K562 (cell line): ENCODE results near the gene DCDC2. TPM values are rescaled to one million over a fixed set of nuclear protein-coding genes. Genes with fewer than 3 reads are reported as not detected.

Source experiments
- ATAC-seq: fragments of 200-7000 bp; cut with Tn5 transposase; 3 replicates; pipeline ENCODE4 v1.9.1; 2020; ENCODE audit warnings: moderate library complexity
- BruUV-seq: library from RNA; stranded (reverse); fragments of 400-500 nt; replicated peaks from 2 replicates; lab custom pipeline; 2021; lab: Mats Ljungman, UMichigan
- CTCF ChIA-PET: fragments of 300-600 bp; formaldehyde crosslinking; extraction: SDS; loops from one replicate; lab custom pipeline; 2021; ENCODE audit warnings: low intra/inter-chr PET ratio; lab: Yijun Ruan, JAX
- POLR2A ChIA-PET: fragments of 300-600, 350-650 bp; sonication (Branson Sonifier 250); formaldehyde crosslinking; extraction: SDS; loops from one replicate; lab custom pipeline; 2021; ENCODE audit warnings: antibody characterized with exemption, inconsistent platforms; lab: Yijun Ruan, JAX
- DNase-seq, 4 experiments: peaks; one replicate each; pipeline versions ENCODE4 v3.0.0 to v3.0.0-alpha.2; 2011 to 2018; ENCODE audit warnings: low spot score in 3 of 4, mixed read lengths in 3 of 4; ENCODE audit errors: extremely low read depth in 1 of 4
- FAIRE-seq: peaks from 2 replicates; lab custom pipeline; 2011; peaks lifted over from hg19 to GRCh38; lab: Jason Lieb, UNC
- H2AFZ ChIP-seq: 2 replicates; pipeline ENCODE4 v1.6.0; 2011; ENCODE audit warnings: low read depth, low read length, control low read depth, inconsistent platforms
- H3K27ac ChIP-seq: fragments of 200-600 bp; 3 replicates; pipeline ENCODE4 v1.8.0; 2011; ENCODE audit warnings: low read depth, mild to moderate bottlenecking, control low read depth, inconsistent platforms, low read length, moderate library complexity, mixed read lengths; ENCODE audit errors: extremely low read depth
- H3K27me3 ChIP-seq, 2 experiments: fragments of 300-600 bp in 1 of 2; 2 replicates in 1 of 2; 3 replicates in 1 of 2; pipeline versions ENCODE4 v1.6.0 to v1.8.0; 2011; ENCODE audit warnings: inconsistent platforms in 2 of 2, low read length in 2 of 2, mild to moderate bottlenecking in 1 of 2, mixed read lengths in 1 of 2, moderate library complexity in 1 of 2; ENCODE audit not compliant: control insufficient read depth in 2 of 2, insufficient read depth in 2 of 2
- H3K36me3 ChIP-seq: fragments of 300-600 bp; 3 replicates; pipeline ENCODE4 v1.8.0; 2011; ENCODE audit warnings: mild to moderate bottlenecking, low read length, inconsistent platforms; ENCODE audit not compliant: control insufficient read depth, insufficient read depth
- H3K4me1 ChIP-seq, 2 experiments: fragments of 200-600 bp in 1 of 2; replicated peaks in 1 of 2; 2 replicates in 1 of 2; 3 replicates in 1 of 2; pipeline versions ENCODE4 v1.5.1 to v1.8.0; 2011; ENCODE audit warnings: inconsistent platforms in 2 of 2, low read length in 2 of 2, mild to moderate bottlenecking in 1 of 2, mixed read lengths in 1 of 2, moderate library complexity in 1 of 2; ENCODE audit not compliant: control insufficient read depth in 2 of 2, insufficient read depth in 2 of 2
- H3K4me2 ChIP-seq: 2 replicates; pipeline ENCODE4 v1.6.1; 2011; ENCODE audit warnings: low read length, control low read depth, inconsistent platforms, mixed read lengths; ENCODE audit not compliant: insufficient read depth
- H3K4me3 ChIP-seq: fragments of 200-600 bp; sonication (generic), shearing (Covaris generic); 2 replicates; pipeline ENCODE4 v1.5.1; 2016; ENCODE audit warnings: control low read depth, inconsistent platforms
- H3K79me2 ChIP-seq: fragments of 200-600 bp; 3 replicates; pipeline ENCODE4 v1.8.0; 2011; ENCODE audit warnings: low read length, inconsistent platforms; ENCODE audit not compliant: control insufficient read depth, insufficient read depth
- H3K9ac ChIP-seq, 2 experiments: 2 replicates each; pipeline versions ENCODE4 v1.6.0 to v1.6.1; 2011; ENCODE audit warnings: low read depth in 2 of 2, low read length in 2 of 2, control low read depth in 1 of 2, inconsistent platforms in 1 of 2, mild to moderate bottlenecking in 1 of 2, mixed read lengths in 1 of 2; ENCODE audit not compliant: insufficient read depth in 1 of 2
- H3K9me1 ChIP-seq: one replicate; pipeline ENCODE4 v1.6.0; 2011; ENCODE audit warnings: inconsistent platforms, mild to moderate bottlenecking, low read length, moderate library complexity; ENCODE audit not compliant: control insufficient read depth, insufficient read depth
- H3K9me3 ChIP-seq: replicated peaks from 2 replicates; pipeline ENCODE4 v1.5.1; 2011; ENCODE audit warnings: low read depth, low read length, inconsistent platforms; ENCODE audit not compliant: control insufficient read depth, insufficient read depth
- H4K20me1 ChIP-seq: replicated peaks from 2 replicates; pipeline ENCODE4 v1.6.1; 2011; ENCODE audit warnings: low read length, inconsistent platforms, mixed read lengths; ENCODE audit not compliant: control insufficient read depth, insufficient read depth
- KHSRP ChIP-seq: fragments of 450-650 bp; IDR thresholded peaks from 2 replicates; pipeline ENCODE4 v1.6.1; 2017
- PTBP1 ChIP-seq: fragments of 200-400 bp; formaldehyde crosslinking; IDR thresholded peaks from 2 replicates; pipeline ENCODE4 v1.6.1; 2017; ENCODE audit warnings: low read depth, low read length
- TARDBP ChIP-seq: fragments of 450-650 bp; IDR thresholded peaks from 2 replicates; pipeline ENCODE4 v1.6.1; 2016
- TFAM ChIP-seq: fragments of 250-450 bp; sonication (Bioruptor Pico); conservative IDR thresholded peaks from 2 replicates; pipeline ENCODE4 v1.5.0; 2021; ENCODE audit warnings: mild to moderate bottlenecking, moderate library complexity
- THRB ChIP-seq: fragments of 450-650 bp; formaldehyde crosslinking; conservative IDR thresholded peaks from 2 replicates; pipeline ENCODE4 v1.4.0; 2022; ENCODE audit warnings: mild to moderate bottlenecking, missing genetic modification characterization
- ZNF407 ChIP-seq: fragments of 450-650 bp; IDR thresholded peaks from 2 replicates; pipeline ENCODE4 v1.6.1; 2016; ENCODE audit warnings: low read depth
- WGBS: fragments of 100-300 bp; shearing (Covaris generic); methylation state at CpG from one replicate; pipeline ENCODE4 v1.1.6; 2016; ENCODE audit warnings: low coverage, mixed read lengths; ENCODE audit not compliant: insufficient coverage; ENCODE audit errors: missing lambda C conversion rate; 5-methylcytosine and 5-hydroxymethylcytosine counted together
- in situ Hi-C: fragments of 300-500 bp; cut with MboI; formaldehyde crosslinking; loops from 4 replicates; pipeline ENCODE4 v1.15.0; 2018; ENCODE audit warnings: inconsistent platforms, mixed read lengths
- intact Hi-C: fragments of 100-400 bp; cut with micrococcal nuclease; formaldehyde crosslinking; loops from 2 replicates; pipeline ENCODE4 v1.14.2; 2022
- polyA plus RNA-seq, 8 experiments: library from polyadenylated mRNA; depleted of rRNA in 4 of 8; stranded (reverse) in 5 of 8; unstranded in 3 of 8; fragments of >200 nt; fragmentation: Nextera tagmentation in 2 of 8; fragmentation: Illumina TruSeq in 1 of 8; extraction: Ambion mirVana in 2 of 8; extraction: Trizol in 1 of 8; gene quantifications; 2 replicates each; pipeline versions ENCODE4 v1.2.1 to v1.2.3, GENCODE V29; 2011 to 2014; ENCODE audit warnings: inconsistent platforms in 1 of 8, missing spikeins in 1 of 8
- total RNA-seq, 7 experiments: library from RNA; depleted of rRNA in 6 of 7; stranded (reverse); fragments of >200 nt in 6 of 7; fragmentation: Illumina TruSeq in 2 of 7; extraction: Trizol in 2 of 7; gene quantifications; 2 replicates each; pipeline versions ENCODE4 v1.2.1 to v1.2.3, GENCODE V29; 2011 to 2021; ENCODE audit warnings: low replicate concordance in 1 of 7

DCDC2 gene
- total and polyA plus RNA-seq, 9 of the 15 experiments (the other 6 are each of a cell fraction or from before 2014, with no cell fraction given), result 0.04 TPM; not detected in 8

- no peaks in the 10 kb centered on the region for H3K36me3 ChIP-seq
- BruUV-seq, result no TSS peak
- 0 out of 2 replicates have a peak, but pooled peaks cover 2% of the 10 kb centered on the region for H3K9me3 ChIP-seq
- ChIA-PET CTCF (no interaction called here), POLR2A (no interaction called here)
- H3K27ac ChIP-seq, result no peak overlapping the region
- WGBS, result 0% methylated on average over 1 of the region's 1 CpG
- in situ Hi-C loops, result no loop called here
- H3K9me1 ChIP-seq, result no peaks in the 10 kb centered on the region
- no peak overlapping the region for H3K9ac ChIP-seq
- no peak for DNase-seq
- no peak overlapping the region for H2AFZ ChIP-seq
- H3K4me2 ChIP-seq, result no peak overlapping the region
- no peak overlapping the region for H3K4me3 ChIP-seq
- H3K4me1 ChIP-seq, result no peaks in the 10 kb centered on the region
- ATAC-seq, result no peak
- no peaks in the 10 kb centered on the region for H4K20me1 ChIP-seq
- H3K27me3 ChIP-seq, result no peaks in the 10 kb centered on the region
- no peaks in the 10 kb centered on the region for H3K79me2 ChIP-seq
- intact Hi-C loops, result no loop called here
- no peak for FAIRE-seq
- TF ChIP-seq KHSRP (no peak), THRB (CRISPR knock-in tag) (no peak), TFAM (CRISPR knock-in tag) (no peak), ZNF407 (no peak), TARDBP (no peak), PTBP1 (no peak)
Observed at GRCh38 chr6:24255676-24256075, 102.2 kb downstream of the DCDC2 start.
